ENCODE data around the gene CNN2. TPM values are rescaled to one million over a fixed set of nuclear protein-coding genes. Genes with fewer than 3 reads are reported as not detected.
A peak's percentile ranks its signal among the peaks of the same experiment; 100 is the strongest.

CNN2 gene
- total RNA-seq, 1 donor, result 508 TPM

GRCh38 chr19:1053176-1054101, 27.0 kb downstream of the CNN2 start:
- TF ChIP-seq, protein P1, sequence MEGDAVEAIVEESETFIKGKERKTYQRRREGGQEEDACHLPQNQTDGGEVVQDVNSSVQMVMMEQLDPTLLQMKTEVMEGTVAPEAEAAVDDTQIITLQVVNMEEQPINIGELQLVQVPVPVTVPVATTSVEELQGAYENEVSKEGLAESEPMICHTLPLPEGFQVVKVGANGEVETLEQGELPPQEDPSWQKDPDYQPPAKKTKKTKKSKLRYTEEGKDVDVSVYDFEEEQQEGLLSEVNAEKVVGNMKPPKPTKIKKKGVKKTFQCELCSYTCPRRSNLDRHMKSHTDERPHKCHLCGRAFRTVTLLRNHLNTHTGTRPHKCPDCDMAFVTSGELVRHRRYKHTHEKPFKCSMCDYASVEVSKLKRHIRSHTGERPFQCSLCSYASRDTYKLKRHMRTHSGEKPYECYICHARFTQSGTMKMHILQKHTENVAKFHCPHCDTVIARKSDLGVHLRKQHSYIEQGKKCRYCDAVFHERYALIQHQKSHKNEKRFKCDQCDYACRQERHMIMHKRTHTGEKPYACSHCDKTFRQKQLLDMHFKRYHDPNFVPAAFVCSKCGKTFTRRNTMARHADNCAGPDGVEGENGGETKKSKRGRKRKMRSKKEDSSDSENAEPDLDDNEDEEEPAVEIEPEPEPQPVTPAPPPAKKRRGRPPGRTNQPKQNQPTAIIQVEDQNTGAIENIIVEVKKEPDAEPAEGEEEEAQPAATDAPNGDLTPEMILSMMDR (IDR thresholded peaks at IDR 0.05; ENCODE audit: insufficient read depth, low read depth, low read length), result no peak

GRCh38 chr19:1054102-1055027, 28.0 kb downstream of the CNN2 start:
- TF ChIP-seq, protein P1 (IDR thresholded peaks at IDR 0.05; ENCODE audit: insufficient read depth, low read depth, low read length), result no peak
- DNase-seq (ENCODE audit: low read depth), result no peak
- H3K4me3 ChIP-seq (ENCODE audit: low read depth, low read length), result no peak overlapping the region

More at GRCh38 chr19:1053176-1054101, 27.0 kb downstream of the CNN2 start:
- no peak for DNase-seq (ENCODE audit: low read depth)
- H3K4me3 ChIP-seq (ENCODE audit: low read depth, low read length), result no peak overlapping the region

- no peak for DNase-seq (ENCODE audit: low read depth)
- TF ChIP-seq, protein P1 (IDR thresholded peaks at IDR 0.05; ENCODE audit: insufficient read depth, low read depth, low read length), result no peak
- no peak overlapping the region for H3K4me3 ChIP-seq (ENCODE audit: low read depth, low read length)
These were observed 28.6 kb downstream of the CNN2 start for GRCh38 chr19:1055028-1055425.

DNA sequence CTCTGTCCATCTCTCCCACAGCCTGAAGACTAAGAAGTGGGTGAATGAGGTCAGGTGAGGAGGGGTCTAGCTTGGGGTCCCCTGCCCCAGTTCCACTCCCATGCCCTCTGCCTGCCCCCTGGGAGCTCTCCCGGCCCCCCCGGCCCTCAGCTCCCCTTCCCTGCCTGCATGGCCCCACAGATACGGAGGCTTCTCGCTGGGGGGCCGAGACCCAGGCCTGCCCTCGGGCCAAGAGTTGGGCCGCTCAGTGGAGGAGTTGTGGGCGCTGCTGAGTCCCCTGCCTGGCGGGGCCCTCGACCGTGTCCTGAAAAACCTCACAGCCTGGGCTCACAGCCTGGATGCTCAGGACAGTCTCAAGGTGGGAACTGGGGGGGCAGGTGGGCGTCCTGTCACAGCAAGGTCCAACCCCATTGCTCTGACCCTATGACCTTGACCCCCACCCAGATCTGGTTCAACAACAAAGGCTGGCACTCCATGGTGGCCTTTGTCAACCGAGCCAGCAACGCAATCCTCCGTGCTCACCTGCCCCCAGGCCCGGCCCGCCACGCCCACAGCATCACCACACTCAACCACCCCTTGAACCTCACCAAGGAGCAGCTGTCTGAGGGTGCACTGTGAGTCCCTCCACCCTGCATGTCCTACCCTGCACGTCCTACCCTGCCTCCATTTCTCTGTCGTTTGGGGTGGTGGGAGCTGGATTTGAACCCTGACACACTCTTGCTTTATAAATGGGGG, 29.6 kb downstream of the CNN2 start:
- no peak overlapping the region for H3K4me3 ChIP-seq (ENCODE audit: low read depth, low read length)
- TF ChIP-seq, protein P1 (IDR thresholded peaks at IDR 0.05; ENCODE audit: insufficient read depth, low read depth, low read length), result no peak
- no peak for DNase-seq (ENCODE audit: low read depth)

DNA sequence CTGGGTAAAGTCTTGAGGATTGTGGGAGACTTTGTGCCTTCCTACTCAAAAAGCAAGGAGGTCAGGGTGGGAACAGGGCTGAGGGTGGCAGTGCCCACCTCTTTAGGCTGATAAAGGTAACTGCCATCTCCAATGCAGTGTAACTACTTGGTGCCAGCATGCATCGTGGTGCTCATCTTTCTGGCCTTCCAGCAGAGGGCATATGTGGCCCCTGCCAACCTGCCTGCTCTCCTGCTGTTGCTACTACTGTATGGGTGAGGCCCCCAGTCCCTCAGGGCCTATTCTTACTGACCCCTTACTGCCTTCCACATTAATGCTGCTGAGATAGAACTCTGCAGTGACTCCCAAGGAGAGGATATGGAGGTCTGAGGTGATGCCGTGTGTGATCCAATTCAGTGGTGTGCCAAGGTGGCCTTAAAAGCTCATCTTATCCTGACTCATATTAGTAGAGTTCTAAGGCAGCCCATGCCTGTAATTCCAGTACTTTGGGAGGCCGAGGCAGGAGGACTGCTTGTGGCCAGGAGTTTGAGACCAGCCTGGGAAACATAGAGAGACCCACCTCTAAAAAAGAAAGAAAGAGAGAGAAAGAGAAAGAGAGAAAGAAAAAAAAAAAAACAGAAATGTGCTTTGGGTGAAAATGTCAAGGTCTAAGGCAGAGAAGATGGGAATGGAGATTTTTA, 30.9 kb downstream of the CNN2 start:
- TF ChIP-seq, protein P1 (IDR thresholded peaks at IDR 0.05; ENCODE audit: insufficient read depth, low read depth, low read length), result no peak
- H3K4me3 ChIP-seq (ENCODE audit: low read depth, low read length), result no peak overlapping the region
- DNase-seq (ENCODE audit: low read depth), result peak; percentile 41

- H3K4me3 ChIP-seq (ENCODE audit: low read depth, low read length), result no peak overlapping the region
- no peak for DNase-seq (ENCODE audit: low read depth)
- TF ChIP-seq, protein P1 (IDR thresholded peaks at IDR 0.05; ENCODE audit: insufficient read depth, low read depth, low read length), result no peak
These were observed 31.7 kb downstream of the CNN2 start for GRCh38 chr19:1058112-1058511.
